Endothelial cell of umbilical vein (primary cell): ENCODE results near the gene VCL. TPM values are rescaled to one million over a fixed set of nuclear protein-coding genes. Genes with fewer than 3 reads are reported as not detected.

ENCODE experiments used
- BruUV-seq: library from RNA; stranded (reverse); fragments of 400-500 nt; replicated peaks from 2 replicates; lab custom pipeline; 2021; lab: Mats Ljungman, UMichigan
- CTCF ChIA-PET: fragments of 300-600, 350-600 bp; sonication (Branson Sonifier 250); formaldehyde crosslinking; loops from one replicate; lab custom pipeline; 2021; ENCODE audit warnings: antibody characterized with exemption, inconsistent platforms; lab: Charles Lee
- POLR2A ChIA-PET: fragments of 300-600, 350-600 bp; sonication (Branson Sonifier 250); formaldehyde crosslinking; loops from one replicate; lab custom pipeline; 2021; ENCODE audit warnings: antibody characterized with exemption, inconsistent platforms; lab: Charles Lee
- DNase-seq: peaks from one replicate; pipeline ENCODE4 v3.0.0-alpha.2; 2011; ENCODE audit warnings: low read depth, low spot score
- FAIRE-seq: peaks from 2 replicates; lab custom pipeline; 2011; peaks lifted over from hg19 to GRCh38; lab: Jason Lieb, UNC
- H2AFZ ChIP-seq: 2 replicates; pipeline ENCODE4 v1.6.0; 2012; ENCODE audit warnings: low read depth, low read length, control low read depth, inconsistent platforms
- H3K27ac ChIP-seq: 2 replicates; pipeline ENCODE4 v1.5.1; 2011; ENCODE audit warnings: low read depth, mild to moderate bottlenecking, control low read depth, low read length, moderate library complexity; ENCODE audit not compliant: insufficient read depth
- H3K27me3 ChIP-seq, 2 experiments: 2 replicates each; pipeline versions ENCODE4 v1.6.0 to v1.6.1; 2011; ENCODE audit warnings: low read length in 2 of 2, mixed read lengths in 1 of 2; ENCODE audit not compliant: control insufficient read depth in 2 of 2, insufficient read depth in 2 of 2
- H3K36me3 ChIP-seq, 2 experiments: 2 replicates in 1 of 2; 3 replicates in 1 of 2; pipeline ENCODE4 v1.5.1; 2011; ENCODE audit warnings: low read length in 2 of 2, mild to moderate bottlenecking in 1 of 2, moderate library complexity in 1 of 2; ENCODE audit not compliant: control insufficient read depth in 2 of 2, insufficient read depth in 2 of 2; ENCODE audit errors: extremely low read depth in 1 of 2
- H3K4me1 ChIP-seq: 3 replicates; pipeline ENCODE4 v1.5.1; 2011; ENCODE audit warnings: mild to moderate bottlenecking, low read length; ENCODE audit not compliant: control insufficient read depth, insufficient read depth; ENCODE audit errors: extremely low read depth
- H3K4me2 ChIP-seq: 2 replicates; pipeline ENCODE4 v1.6.1; 2011; ENCODE audit warnings: low read length, control low read depth, mixed read lengths; ENCODE audit not compliant: insufficient read depth
- H3K4me3 ChIP-seq, 3 experiments: fragments of 200-600 bp in 1 of 3; sonication (generic), shearing (Covaris generic) in 1 of 3; replicated peaks in 1 of 3; 2 replicates each; pipeline ENCODE4 v1.5.1; 2011 to 2016; ENCODE audit warnings: control low read depth in 3 of 3, low read length in 3 of 3, mild to moderate bottlenecking in 2 of 3, inconsistent platforms in 1 of 3, low read depth in 1 of 3, moderate library complexity in 1 of 3; ENCODE audit not compliant: insufficient read depth in 1 of 3
- H3K79me2 ChIP-seq: 2 replicates; pipeline ENCODE4 v1.6.0; 2012; ENCODE audit warnings: low read length, inconsistent platforms; ENCODE audit not compliant: control insufficient read depth, insufficient read depth
- H3K9ac ChIP-seq: replicated peaks from 2 replicates; pipeline ENCODE3; 2011; ENCODE audit warnings: low read length, control low read depth; ENCODE audit not compliant: insufficient read depth; ENCODE audit errors: extremely low read depth
- H3K9me1 ChIP-seq: replicated peaks from 3 replicates; pipeline ENCODE4 v1.6.0; 2011; ENCODE audit warnings: mild to moderate bottlenecking, low read length; ENCODE audit not compliant: control insufficient read depth, insufficient read depth; ENCODE audit errors: extremely low read depth
- H3K9me3 ChIP-seq: replicated peaks from 2 replicates; pipeline ENCODE4 v1.5.1; 2012; ENCODE audit warnings: low read length, inconsistent platforms; ENCODE audit not compliant: control insufficient read depth, insufficient read depth
- H4K20me1 ChIP-seq: replicated peaks from 2 replicates; pipeline ENCODE3; 2011; ENCODE audit warnings: mild to moderate bottlenecking, low read length; ENCODE audit not compliant: control insufficient read depth, insufficient read depth; ENCODE audit errors: extremely low read depth
- CTCF ChIP-seq, 2 donors: IDR thresholded peaks; 1 replicate in 1 of 2; 2 replicates in 1 of 2; pipeline ENCODE4 v1.5.1; 2011; ENCODE audit warnings: low read length in 2 of 2, mild to moderate bottlenecking in 2 of 2, moderate library complexity in 2 of 2, control low read depth in 1 of 2, inconsistent platforms in 1 of 2, low read depth in 1 of 2; ENCODE audit not compliant: insufficient read depth in 1 of 2; ENCODE audit errors: extremely low read depth in 1 of 2
- EZH2 ChIP-seq: IDR thresholded peaks from 2 replicates; pipeline ENCODE4 v1.6.1; 2012; ENCODE audit warnings: borderline replicate concordance, low read depth, mild to moderate bottlenecking, moderate library complexity, low read length, inconsistent platforms; ENCODE audit not compliant: severe bottlenecking
- FOS ChIP-seq: IDR thresholded peaks from 2 replicates; pipeline ENCODE4 v1.6.1; 2011; ENCODE audit warnings: mild to moderate bottlenecking, low read length, moderate library complexity, borderline replicate concordance; ENCODE audit not compliant: insufficient read depth
- GATA2 ChIP-seq: IDR thresholded peaks from 2 replicates; pipeline ENCODE4 v1.7.0; 2011; ENCODE audit warnings: low read depth, mild to moderate bottlenecking, moderate library complexity, mixed read lengths, low read length; ENCODE audit not compliant: insufficient read length, insufficient read depth
- MYC ChIP-seq: IDR thresholded peaks from one replicate; pipeline ENCODE4 v1.6.1; 2011; ENCODE audit warnings: mild to moderate bottlenecking, low read depth, low read length
- dilution Hi-C: fragments of 300-500 bp; cut with MboI; formaldehyde crosslinking; loops from one replicate; pipeline ENCODE4 v1.15.0; 2019; ENCODE audit warnings: low sequenced_read_pairs; ENCODE audit not compliant: extremely low pct_ligation_motif_present
- intact Hi-C: fragments of 100-400 bp; cut with micrococcal nuclease; formaldehyde crosslinking; loops from one replicate; pipeline ENCODE4 v1.10.0; 2022
- polyA plus RNA-seq, 4 experiments: library from polyadenylated mRNA; depleted of rRNA in 3 of 4; stranded (reverse) in 3 of 4; unstranded in 1 of 4; fragments of >200 nt; gene quantifications; 2 replicates each; pipeline versions ENCODE4 v1.2.1 to v1.2.3, GENCODE V29; 2011 to 2012; ENCODE audit warnings: missing spikeins in 1 of 4
- total RNA-seq: library from RNA; stranded (reverse); gene quantifications from 2 replicates; pipeline ENCODE4 v1.2.3, GENCODE V29; 2021

Gene VCL
- total and polyA plus RNA-seq, 2 donors (not counting 3 experiments of a cell fraction or from before 2014, with no cell fraction given) = 95.4 to 231 TPM

GRCh38 chr10:74024600-74024999, 26.7 kb downstream of the VCL start:
- H3K4me3 ChIP-seq = no peak overlapping the region
- no peak for DNase-seq
- FAIRE-seq = no peak
- H3K9me1 ChIP-seq = no peaks in the 10 kb centered on the region
- TF ChIP-seq FOS = no peak
- no peak for TF ChIP-seq GATA2
- TF ChIP-seq CTCF (IDR thresholded peaks at IDR 0.05; ENCODE audit: extremely low read depth in 1 of 2, insufficient read depth in 1 of 2, low read depth in 1 of 2, low read length in 2 of 2) = no peak
- TF ChIP-seq EZH2 = no peak
- TF ChIP-seq MYC = no peak
- H3K27me3 ChIP-seq = no peaks in the 10 kb centered on the region
- CTCF ChIA-PET = interaction anchor here (2.2 to 5.8 kb wide), 3 partner anchors 11 to 138 kb away, joined by 8 to 23 read pairs (median 21); no protein-coding TSS in a partner anchor
- no peak overlapping the region for H3K4me2 ChIP-seq
- POLR2A ChIA-PET = no interaction called here
- no peaks in the 10 kb centered on the region for H3K36me3 ChIP-seq
- no peak overlapping the region for H2AFZ ChIP-seq
- H3K9ac ChIP-seq = no peak overlapping the region
- intact Hi-C loops = no loop called here
- peaks cover 8% of the 10 kb centered on the region for H4K20me1 ChIP-seq
- peaks cover 25% of the 10 kb centered on the region for H3K4me1 ChIP-seq
- dilution Hi-C loops = no loop called here
- H3K79me2 ChIP-seq = peaks cover 89% of the 10 kb centered on the region
- no peaks in the 10 kb centered on the region for H3K9me3 ChIP-seq
- BruUV-seq = no TSS peak
- no peak overlapping the region for H3K27ac ChIP-seq
